Neural crest cell (in vitro differentiated cells): ENCODE data around the gene RFX3. TPM values are rescaled to one million over a fixed set of nuclear protein-coding genes. Genes with fewer than 3 reads are reported as not detected.

Source experiments
- DNase-seq: peaks from one replicate; pipeline ENCODE4 v3.0.0; 2021; ENCODE audit warnings: low read depth, mixed read lengths, low spot score
- H3K27ac Mint-ChIP-seq: one replicate; pipeline ENCODE4 v1.8.0; 2021; ENCODE audit warnings: mild to moderate bottlenecking, mixed read lengths; ENCODE audit not compliant: unreplicated experiment
- H3K27me3 Mint-ChIP-seq: 2 replicates; pipeline ENCODE4 v1.8.0; 2021; ENCODE audit warnings: low read depth, mild to moderate bottlenecking, mixed read lengths
- H3K36me3 Mint-ChIP-seq: 2 replicates; pipeline ENCODE4 v1.8.0; 2021; ENCODE audit warnings: low read depth, mild to moderate bottlenecking, mixed read lengths
- H3K4me1 Mint-ChIP-seq: 2 replicates; pipeline ENCODE4 v1.8.0; 2021; ENCODE audit warnings: mixed read lengths
- H3K4me3 Mint-ChIP-seq: one replicate; pipeline ENCODE4 v1.8.0; 2021; ENCODE audit warnings: mild to moderate bottlenecking, mixed read lengths
- H3K9me3 Mint-ChIP-seq: 2 replicates; pipeline ENCODE4 v1.8.0; 2021; ENCODE audit warnings: mixed read lengths
- total RNA-seq: library from RNA; stranded (reverse); gene quantifications from 2 replicates; pipeline ENCODE4 v1.2.1, GENCODE V29; 2021
- TF ChIP-seq, protein P1 (sequence below): fragments of 200-600 bp; sonication (generic); conservative IDR thresholded peaks from 2 replicates; pipeline ENCODE4 v1.5.0; 2021; ENCODE audit warnings: antibody characterized with exemption, mild to moderate bottlenecking

RFX3 gene
- total RNA-seq, 1 donor from 2014 or later: 46.9 TPM

DNA sequence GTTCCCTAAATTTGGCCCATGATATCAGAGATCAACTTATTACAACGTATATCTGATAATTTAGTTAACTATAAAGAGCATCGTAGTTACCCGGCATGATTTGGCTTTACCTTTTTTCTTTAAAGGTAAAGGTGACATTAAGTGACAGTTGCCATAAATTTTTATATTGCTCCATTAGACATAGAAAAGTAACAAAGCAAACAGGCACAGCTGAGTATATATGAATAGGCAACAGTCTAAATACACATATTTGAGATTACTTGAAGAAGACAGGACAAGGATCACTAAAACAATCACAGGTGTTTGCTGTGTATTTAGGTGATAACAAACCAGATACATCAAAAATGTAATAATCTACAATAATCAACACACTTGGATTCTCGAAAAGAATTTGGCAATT, 34.8 kb downstream of the RFX3 start:
- H3K9me3 Mint-ChIP-seq: peaks cover 4% of the 10 kb centered on the region
- peaks cover 8% of the 10 kb centered on the region for H3K36me3 Mint-ChIP-seq
- TF ChIP-seq, protein P1, sequence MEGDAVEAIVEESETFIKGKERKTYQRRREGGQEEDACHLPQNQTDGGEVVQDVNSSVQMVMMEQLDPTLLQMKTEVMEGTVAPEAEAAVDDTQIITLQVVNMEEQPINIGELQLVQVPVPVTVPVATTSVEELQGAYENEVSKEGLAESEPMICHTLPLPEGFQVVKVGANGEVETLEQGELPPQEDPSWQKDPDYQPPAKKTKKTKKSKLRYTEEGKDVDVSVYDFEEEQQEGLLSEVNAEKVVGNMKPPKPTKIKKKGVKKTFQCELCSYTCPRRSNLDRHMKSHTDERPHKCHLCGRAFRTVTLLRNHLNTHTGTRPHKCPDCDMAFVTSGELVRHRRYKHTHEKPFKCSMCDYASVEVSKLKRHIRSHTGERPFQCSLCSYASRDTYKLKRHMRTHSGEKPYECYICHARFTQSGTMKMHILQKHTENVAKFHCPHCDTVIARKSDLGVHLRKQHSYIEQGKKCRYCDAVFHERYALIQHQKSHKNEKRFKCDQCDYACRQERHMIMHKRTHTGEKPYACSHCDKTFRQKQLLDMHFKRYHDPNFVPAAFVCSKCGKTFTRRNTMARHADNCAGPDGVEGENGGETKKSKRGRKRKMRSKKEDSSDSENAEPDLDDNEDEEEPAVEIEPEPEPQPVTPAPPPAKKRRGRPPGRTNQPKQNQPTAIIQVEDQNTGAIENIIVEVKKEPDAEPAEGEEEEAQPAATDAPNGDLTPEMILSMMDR: no peak
- H3K4me1 Mint-ChIP-seq: peaks cover 52% of the 10 kb centered on the region
- no peak for DNase-seq
- H3K27ac Mint-ChIP-seq: no peak overlapping the region
- no peak overlapping the region for H3K4me3 Mint-ChIP-seq
- no peaks in the 10 kb centered on the region for H3K27me3 Mint-ChIP-seq

DNA sequence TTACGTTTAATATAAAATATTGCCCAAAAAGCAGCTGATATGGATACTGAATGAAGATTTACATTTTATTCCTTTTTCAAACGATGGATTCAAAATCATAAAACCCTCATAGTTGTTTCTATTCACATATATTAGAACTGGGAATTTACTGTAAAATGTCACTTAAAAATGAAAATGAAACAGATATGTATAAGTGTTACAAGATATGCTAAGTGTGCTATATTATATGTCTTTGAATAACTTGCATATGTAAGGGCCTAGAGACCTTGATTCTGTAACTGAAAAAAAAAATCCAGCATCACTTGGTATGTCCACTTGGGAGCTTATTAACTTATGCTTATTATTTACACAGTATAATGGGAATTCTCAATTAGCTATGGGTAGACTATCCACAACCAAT, 43.2 kb downstream of the RFX3 start:
- no peak overlapping the region for H3K4me3 Mint-ChIP-seq
- peaks cover 47% of the 10 kb centered on the region for H3K4me1 Mint-ChIP-seq
- peaks cover 15% of the 10 kb centered on the region for H3K36me3 Mint-ChIP-seq
- no peaks in the 10 kb centered on the region for H3K27me3 Mint-ChIP-seq
- TF ChIP-seq, protein P1: no peak
- H3K9me3 Mint-ChIP-seq: no peaks in the 10 kb centered on the region
- no peak overlapping the region for H3K27ac Mint-ChIP-seq
- no peak for DNase-seq

DNA sequence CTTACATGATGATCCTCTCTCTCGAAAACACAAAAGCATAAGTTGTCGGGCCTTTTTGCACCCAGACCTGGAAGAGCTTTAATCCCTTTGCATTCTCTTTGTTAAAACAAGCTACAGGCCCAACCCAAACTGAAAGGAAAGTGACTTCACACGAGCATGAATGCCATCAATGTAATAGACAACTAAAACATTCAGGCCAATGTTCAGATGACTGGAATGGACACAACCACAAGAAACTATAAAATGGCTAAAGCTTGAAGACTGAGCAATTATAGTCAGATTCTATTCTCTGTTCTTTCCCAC, 45.5 kb downstream of the RFX3 start:
- Mint-ChIP-seq H3K27me3 (no peaks in the 10 kb centered on the region), H3K27ac (no peak overlapping the region), H3K4me1 (peaks cover 46% of the 10 kb centered on the region), H3K36me3 (peaks cover 13% of the 10 kb centered on the region), H3K4me3 (no peak overlapping the region), H3K9me3 (no peaks in the 10 kb centered on the region)
- TF ChIP-seq, protein P1: no peak
- no peak for DNase-seq

DNA sequence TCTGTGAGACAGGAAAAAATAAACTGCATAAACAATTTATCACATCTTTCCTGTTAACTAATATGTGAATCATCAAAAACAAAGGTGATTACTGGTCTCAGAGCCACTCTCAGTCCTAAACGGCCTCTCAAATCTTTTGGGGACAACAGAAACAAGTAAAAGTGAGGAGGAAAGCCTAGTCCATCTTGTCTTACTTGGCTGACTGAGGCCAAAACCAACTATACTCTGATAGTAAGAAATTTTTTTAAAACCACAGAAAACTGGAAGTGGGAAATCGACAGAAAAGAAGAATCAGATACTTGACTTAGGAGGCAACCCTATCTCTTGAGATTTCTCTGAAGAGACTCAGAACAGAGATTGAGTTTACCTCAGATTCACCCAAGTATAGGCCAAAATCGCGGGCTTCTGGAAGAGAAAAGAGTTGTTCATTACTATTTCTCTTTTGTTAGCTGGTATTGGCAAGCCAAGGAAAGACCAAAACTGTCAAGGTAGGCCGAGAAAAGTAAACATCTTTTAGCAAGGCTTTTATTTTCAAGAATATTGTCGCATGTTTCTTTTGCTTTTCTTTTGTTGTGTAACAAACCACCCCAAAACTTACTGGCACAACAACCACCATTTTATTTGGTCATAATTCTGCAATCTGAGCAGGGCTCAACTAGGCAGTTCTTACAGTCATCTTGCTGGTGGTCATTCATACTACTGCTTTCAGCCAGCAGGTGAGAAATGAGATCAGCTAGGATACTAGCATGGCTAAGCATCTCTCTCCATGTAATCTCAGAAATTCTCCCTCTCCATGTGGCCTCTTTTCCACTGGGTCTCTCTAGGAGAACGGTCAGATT, 46.1 kb downstream of the RFX3 start:
- H3K4me3 Mint-ChIP-seq: no peak overlapping the region
- H3K27me3 Mint-ChIP-seq: no peaks in the 10 kb centered on the region
- peaks cover 13% of the 10 kb centered on the region for H3K36me3 Mint-ChIP-seq
- H3K27ac Mint-ChIP-seq: peak overlapping the region; percentile 13
- DNase-seq: no peak
- H3K9me3 Mint-ChIP-seq: no peaks in the 10 kb centered on the region
- TF ChIP-seq, protein P1: no peak
- H3K4me1 Mint-ChIP-seq: peaks cover 52% of the 10 kb centered on the region

DNA sequence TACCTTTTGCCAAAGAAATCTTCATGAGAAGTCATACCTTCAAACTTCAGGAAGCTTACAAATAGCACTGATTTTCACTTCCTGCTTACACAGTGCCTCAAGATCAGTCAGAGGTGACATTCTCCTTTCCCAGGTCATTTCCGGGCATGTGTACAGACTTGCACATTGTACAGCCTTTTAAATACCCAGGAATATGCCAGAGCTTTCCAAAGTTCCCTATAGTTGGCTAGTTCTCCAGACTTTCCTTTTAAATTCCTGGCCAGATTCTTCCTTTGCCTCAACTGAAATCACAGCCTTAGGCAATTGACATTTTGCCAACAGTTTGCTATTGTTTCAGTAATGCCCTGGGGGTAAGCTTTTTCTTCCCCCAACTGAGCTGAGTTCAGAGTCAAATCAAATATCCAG, 47.2 kb downstream of the RFX3 start:
- Mint-ChIP-seq H3K4me1 (peaks cover 61% of the 10 kb centered on the region), H3K27me3 (no peaks in the 10 kb centered on the region), H3K36me3 (peaks cover 13% of the 10 kb centered on the region), H3K4me3 (peak overlapping the region; percentile 17), H3K27ac (no peak overlapping the region), H3K9me3 (no peaks in the 10 kb centered on the region)
- TF ChIP-seq, protein P1: no peak
- no peak for DNase-seq
